Urinary bladder (tissue), 4 donors: Measurements from ENCODE around the gene FAM13A. TPM values are rescaled to one million over a fixed set of nuclear protein-coding genes. Genes with fewer than 3 reads are reported as not detected.

Source experiments
- DNase-seq: peaks from one replicate; pipeline ENCODE4 v3.0.0-alpha.2; 2015; ENCODE audit errors: extremely low spot score
- H3K27ac ChIP-seq: one replicate; pipeline ENCODE4 v1.5.1; 2013; ENCODE audit warnings: low read depth, mild to moderate bottlenecking, moderate library complexity
- H3K36me3 ChIP-seq: one replicate; pipeline ENCODE4 v1.6.1; 2013; ENCODE audit warnings: mild to moderate bottlenecking, moderate library complexity; ENCODE audit not compliant: insufficient read depth
- H3K4me1 ChIP-seq: one replicate; pipeline ENCODE4 v1.6.1; 2013; ENCODE audit warnings: mild to moderate bottlenecking, moderate library complexity; ENCODE audit not compliant: insufficient read depth
- H3K4me3 ChIP-seq: one replicate; pipeline ENCODE4 v1.5.1; 2013; ENCODE audit warnings: low read depth, low read length
- WGBS: extraction: QIAGEN DNeasy Blood & Tissue Kit; methylation state at CpG from one replicate; pipeline ENCODE4 v1.1.7; 2013; 5-methylcytosine and 5-hydroxymethylcytosine counted together
- polyA plus RNA-seq: library from polyadenylated mRNA; stranded (reverse); fragments of 200-250 nt; gene quantifications from one replicate; pipeline ENCODE4 v1.2.3, GENCODE V29; 2013
- small RNA-seq: library from RNA; depleted of rRNA; stranded (forward); fragments of <200 nt; gene quantifications from one replicate; pipeline ENCODE3, GENCODE V24; 2014
- total RNA-seq: library from RNA; depleted of rRNA; stranded (reverse); fragments of >200 nt; gene quantifications from one replicate; pipeline ENCODE4 v1.2.3, GENCODE V29; 2014
- donor health status: healthy with polysubstance abuse.
- donor health status: healthy.

The FAM13A gene
- total and polyA plus RNA-seq, 2 donors = 21.9 to 85.3 TPM

DNA sequence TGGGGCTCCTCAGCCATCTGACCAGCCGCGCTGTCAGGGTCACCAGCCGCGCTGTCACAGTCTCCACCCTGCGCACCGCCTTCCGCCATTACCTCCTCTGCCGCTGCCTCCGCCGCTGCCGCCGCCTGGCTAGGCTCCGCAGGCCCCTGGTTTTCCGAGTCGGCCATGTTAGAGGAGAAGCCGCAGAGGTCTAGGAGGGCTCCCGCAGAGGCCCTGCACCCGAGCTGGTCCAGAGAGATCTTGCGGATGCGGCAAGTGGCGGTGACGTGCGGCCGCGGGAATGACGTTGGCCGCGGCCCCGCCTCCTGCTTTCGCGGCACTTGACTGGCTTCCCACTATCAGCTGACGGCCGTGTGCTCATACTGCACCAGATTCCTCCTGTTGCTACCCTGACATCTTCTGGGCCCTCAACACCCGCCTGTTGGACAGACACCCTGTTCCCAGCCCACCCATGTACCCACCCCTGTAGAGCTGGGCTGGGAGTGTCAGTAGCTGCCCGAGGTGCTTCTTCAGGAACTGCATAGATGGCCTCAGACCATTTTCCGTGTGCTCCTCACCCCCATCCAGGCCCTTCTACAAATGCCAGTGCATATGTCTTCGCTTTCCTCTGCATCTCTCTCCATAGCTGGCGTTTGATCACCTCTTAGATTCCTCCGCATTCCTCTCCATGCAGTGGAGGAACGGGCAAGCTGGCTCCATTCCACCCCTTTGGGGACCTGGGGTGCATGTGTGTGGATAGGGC lies 359.2 kb downstream of the FAM13A start, which contains the start of gene NAP1L5:
Gene NAP1L5, minus strand, starts transcription at position 242 of the 742 bp plus-strand sequence. Its CDS starts 75 bp downstream, at position 167.
- DNase-seq = no peak
- H3K27ac ChIP-seq = no peak within 1 kb of the TSS
- 57% methylated on average over 40 of the region's 40 CpGs for WGBS
- H3K36me3 ChIP-seq = peaks cover 1% of the 10 kb centered on the region
- peak within 1 kb of the TSS; percentile 39 for H3K4me3 ChIP-seq
- H3K4me1 ChIP-seq = peaks cover 1% of the 10 kb centered on the region

GRCh38 chr4:88697141-88697540 lies 359.8 kb downstream of the FAM13A start:
- no peak for DNase-seq
- Histone ChIP-seq H3K4me3 (peak overlapping the region; percentile 39), H3K36me3 (peaks cover 1% of the 10 kb centered on the region), H3K27ac (no peak overlapping the region), H3K4me1 (peaks cover 1% of the 10 kb centered on the region)
- 45% methylated on average over 18 of the region's 18 CpGs for WGBS

DNA sequence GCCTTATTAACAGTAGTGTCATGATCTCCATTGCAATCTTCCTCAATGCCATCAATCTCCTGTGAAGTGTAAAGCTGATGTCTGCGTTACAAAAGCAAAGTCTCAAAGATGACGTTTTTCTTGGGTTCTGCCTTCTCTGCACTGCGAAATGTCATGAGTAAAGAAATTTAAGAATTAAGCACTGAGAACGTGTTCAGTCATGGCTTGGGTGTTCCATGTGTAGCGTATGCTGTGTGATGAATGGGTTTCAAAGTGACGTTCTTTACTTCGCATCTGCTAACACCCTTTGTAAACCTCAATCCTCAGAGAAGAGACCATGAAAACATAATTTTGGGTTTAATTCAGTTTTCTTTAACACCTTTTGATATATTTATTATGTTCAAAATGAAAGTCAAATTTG lies 360.4 kb downstream of the FAM13A start:
- WGBS = 60% methylated on average over 7 of the region's 7 CpGs
- Histone ChIP-seq H3K27ac (no peak overlapping the region), H3K4me3 (peak overlapping the region; percentile 39), H3K4me1 (peaks cover 1% of the 10 kb centered on the region), H3K36me3 (peaks cover 1% of the 10 kb centered on the region)
- DNase-seq = no peak

DNA sequence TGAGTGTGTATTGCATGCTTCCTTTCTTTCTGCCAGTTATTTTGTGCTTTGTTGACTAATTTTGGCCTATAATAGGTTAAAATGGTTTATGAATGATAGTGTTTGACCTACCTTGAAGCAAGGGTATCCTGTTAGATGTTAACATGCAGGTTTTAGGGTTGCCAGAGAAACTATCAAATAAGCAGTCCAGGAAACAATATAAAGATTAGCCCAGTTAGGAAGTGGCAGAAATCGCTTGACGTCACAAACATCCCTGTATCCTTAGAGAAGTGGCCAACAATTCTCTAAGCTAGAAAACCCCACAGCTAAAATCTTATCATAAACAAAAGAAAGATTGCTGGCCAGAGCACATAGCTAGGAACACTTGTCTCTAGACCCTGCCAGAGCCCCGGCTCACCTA lies 363.2 kb downstream of the FAM13A start:
- 40% methylated on average over 3 of the region's 3 CpGs for WGBS
- Histone ChIP-seq H3K27ac (no peak overlapping the region), H3K4me1 (peaks cover 1% of the 10 kb centered on the region), H3K36me3 (peaks cover 1% of the 10 kb centered on the region), H3K4me3 (no peak overlapping the region)
- no peak for DNase-seq

GRCh38 chr4:88690355-88690754 lies 366.6 kb downstream of the FAM13A start:
- Histone ChIP-seq H3K4me3 (no peak overlapping the region), H3K36me3 (peaks cover 4% of the 10 kb centered on the region), H3K4me1 (no peaks in the 10 kb centered on the region), H3K27ac (no peak overlapping the region)
- DNase-seq = no peak
- 93% methylated on average over 3 of the region's 3 CpGs for WGBS

DNA sequence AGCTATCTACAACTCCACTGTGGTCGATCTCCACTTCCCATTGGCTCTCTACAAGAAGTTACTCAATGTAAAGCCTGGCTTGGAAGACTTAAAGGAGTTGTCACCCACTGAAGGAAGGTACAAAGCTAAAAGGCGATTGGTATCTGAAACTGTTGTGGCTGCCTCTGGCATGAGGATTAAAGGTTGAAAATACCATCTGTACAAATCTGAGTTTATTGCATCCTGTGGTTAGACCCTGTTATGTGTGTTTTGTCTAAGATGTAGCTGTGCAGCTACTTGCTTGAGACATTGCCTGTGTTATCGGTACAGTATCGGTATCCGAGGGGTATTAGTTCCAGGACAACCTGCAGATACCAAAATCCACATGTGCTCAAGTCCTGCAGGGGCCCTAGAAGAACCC lies 375.8 kb downstream of the FAM13A start:
- no peak for DNase-seq
- Histone ChIP-seq H3K4me3 (no peak overlapping the region), H3K36me3 (peaks cover 8% of the 10 kb centered on the region), H3K27ac (no peak overlapping the region), H3K4me1 (no peaks in the 10 kb centered on the region)
- WGBS = 95% methylated on average over 5 of the region's 5 CpGs

Small RNA genes lying within 50 kb of the gene (small RNA-seq; reads per million reads assigned to genes)
- gene RF02115 (not detected), gene RNU6-33P (not detected)

Other genes with a start within 250 kb of the FAM13A start
- gene TIGD2, start 54.3 kb upstream of the FAM13A start, total RNA-seq = 12.0 TPM
- gene TIGD2, start 54.3 kb upstream of the FAM13A start, polyA plus RNA-seq = 3.6 TPM